Trophoblast cell (in vitro differentiated cells and primary cell): ENCODE measurements around the gene DEPDC1B.
"Not testable (repeated sequence)": the region's sequence is repeated elsewhere in the genome, so short reads cannot be mapped to it uniquely, and the experiment has no call there.

ENCODE experiments used
- DNase-seq, 2 donors: peaks; one replicate each; pipeline ENCODE4 v3.0.0-alpha.2; 2016
- H2AFZ ChIP-seq: 2 replicates; pipeline ENCODE4 v1.6.1; 2013; ENCODE audit warnings: low read length, moderate library complexity, mild to moderate bottlenecking; ENCODE audit not compliant: insufficient read depth, poor library complexity
- H2AK5ac ChIP-seq: 2 replicates; pipeline ENCODE4 v1.6.1; 2013; ENCODE audit warnings: mild to moderate bottlenecking, low read length
- H2BK120ac ChIP-seq: 2 replicates; pipeline ENCODE4 v1.6.1; 2013; ENCODE audit warnings: low read length, mild to moderate bottlenecking, moderate library complexity; ENCODE audit not compliant: insufficient read depth, poor library complexity
- H2BK12ac ChIP-seq: 2 replicates; pipeline ENCODE4 v1.6.1; 2013; ENCODE audit warnings: mild to moderate bottlenecking, low read length, moderate library complexity
- H2BK5ac ChIP-seq: 2 replicates; pipeline ENCODE4 v1.6.1; 2013; ENCODE audit warnings: low read length, low read depth, moderate library complexity, mild to moderate bottlenecking; ENCODE audit not compliant: poor library complexity
- H3K14ac ChIP-seq: 2 replicates; pipeline ENCODE4 v1.6.1; 2013; ENCODE audit warnings: mild to moderate bottlenecking, low read length
- H3K18ac ChIP-seq: 2 replicates; pipeline ENCODE4 v1.6.1; 2013; ENCODE audit warnings: mild to moderate bottlenecking, low read length
- H3K23ac ChIP-seq: 2 replicates; pipeline ENCODE4 v1.6.1; 2013; ENCODE audit warnings: low read length
- H3K27ac ChIP-seq: 2 replicates; pipeline ENCODE4 v1.5.1; 2013; ENCODE audit warnings: low read depth, mild to moderate bottlenecking, inconsistent platforms, low read length, moderate library complexity
- H3K27me3 ChIP-seq: 2 replicates; pipeline ENCODE4 v1.6.1; 2013; ENCODE audit warnings: inconsistent platforms, mild to moderate bottlenecking, low read length, moderate library complexity; ENCODE audit not compliant: insufficient read depth
- H3K36me3 ChIP-seq, 2 experiments: 1 replicate in 1 of 2; 2 replicates in 1 of 2; pipeline ENCODE4 v1.6.1; 2013; ENCODE audit warnings: low read length in 2 of 2, mild to moderate bottlenecking in 2 of 2, moderate library complexity in 1 of 2; ENCODE audit not compliant: insufficient read depth in 2 of 2, control insufficient read depth in 1 of 2
- H3K4ac ChIP-seq: 2 replicates; pipeline ENCODE4 v1.6.1; 2013; ENCODE audit warnings: low read depth, mild to moderate bottlenecking, low read length, moderate library complexity
- H3K4me1 ChIP-seq, 2 experiments: 1 replicate in 1 of 2; 2 replicates in 1 of 2; pipeline ENCODE4 v1.6.1; 2013; ENCODE audit warnings: low read length in 2 of 2, mild to moderate bottlenecking in 2 of 2, moderate library complexity in 1 of 2; ENCODE audit not compliant: insufficient read depth in 2 of 2, control insufficient read depth in 1 of 2
- H3K4me2 ChIP-seq: 2 replicates; pipeline ENCODE4 v1.6.1; 2013; ENCODE audit warnings: inconsistent platforms, mild to moderate bottlenecking, low read length, moderate library complexity
- H3K4me3 ChIP-seq: 2 replicates; pipeline ENCODE4 v1.5.1; 2013; ENCODE audit warnings: mild to moderate bottlenecking, low read depth, low read length, inconsistent platforms
- H3K79me1 ChIP-seq: one replicate; pipeline ENCODE4 v1.6.1; 2013; ENCODE audit warnings: low read length
- H3K79me2 ChIP-seq: 2 replicates; pipeline ENCODE4 v1.6.1; 2013; ENCODE audit warnings: low read length, mild to moderate bottlenecking; ENCODE audit not compliant: control insufficient read depth, insufficient read depth, poor library complexity
- H3K9ac ChIP-seq: 2 replicates; pipeline ENCODE4 v1.6.1; 2013; ENCODE audit warnings: mild to moderate bottlenecking, low read length
- H3K9me3 ChIP-seq: 2 replicates; pipeline ENCODE4 v1.6.1; 2013; ENCODE audit warnings: low read depth, mild to moderate bottlenecking, control low read depth, inconsistent platforms, low read length; ENCODE audit not compliant: insufficient read depth
- H4K12ac ChIP-seq: 2 replicates; pipeline ENCODE4 v1.6.1; 2013; ENCODE audit warnings: low read depth, mild to moderate bottlenecking, low read length, moderate library complexity
- H4K8ac ChIP-seq: 2 replicates; pipeline ENCODE4 v1.6.1; 2013; ENCODE audit warnings: low read depth, mild to moderate bottlenecking, low read length, moderate library complexity
- H4K91ac ChIP-seq: one replicate; pipeline ENCODE4 v1.6.1; 2013; ENCODE audit warnings: low read depth, mild to moderate bottlenecking, low read length, moderate library complexity
- WGBS: extraction: QIAGEN DNeasy Blood & Tissue Kit; methylation state at CpG from one replicate; pipeline ENCODE4 v1.1.7; 2013; ENCODE audit warnings: missing lambda C conversion rate; ENCODE audit not compliant: insufficient read length, insufficient coverage; ENCODE audit errors: extremely low coverage; 5-methylcytosine and 5-hydroxymethylcytosine counted together

DEPDC1B gene

DNA sequence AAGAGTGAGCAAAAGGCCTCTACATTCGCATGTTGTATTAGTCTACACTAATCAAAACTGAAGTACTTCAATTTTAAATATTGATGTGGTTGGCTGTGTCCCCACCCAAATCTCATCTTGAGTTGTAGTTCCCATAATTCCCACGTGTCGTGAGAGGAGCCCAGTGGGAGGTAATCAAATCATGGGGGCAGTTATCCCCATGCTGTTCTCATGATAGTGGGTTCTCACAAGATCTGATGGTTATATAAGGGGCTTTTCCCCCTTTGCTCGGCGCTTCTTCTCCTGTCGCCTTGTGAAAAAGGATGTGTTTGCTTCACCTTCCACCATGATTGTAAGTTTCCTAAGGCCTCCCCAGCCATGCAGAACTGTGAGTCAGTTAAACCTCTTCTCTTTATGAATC is 112.7 kb downstream of the DEPDC1B start:
- H3K23ac ChIP-seq, H2AFZ ChIP-seq, H3K4me3 ChIP-seq, H2BK5ac ChIP-seq, H3K79me2 ChIP-seq, H3K36me3 ChIP-seq, H3K4me1 ChIP-seq, H3K9me3 ChIP-seq, H4K91ac ChIP-seq, H3K4me2 ChIP-seq, H3K18ac ChIP-seq, H2AK5ac ChIP-seq, H3K14ac ChIP-seq, H2BK120ac ChIP-seq, H2BK12ac ChIP-seq, H4K12ac ChIP-seq, H4K8ac ChIP-seq, H3K27ac ChIP-seq, H3K27me3 ChIP-seq, H3K4ac ChIP-seq, DNase-seq, H3K79me1 ChIP-seq, H3K9ac ChIP-seq: not testable (repeated sequence)
- WGBS = no CpG with 5 or more reads among the region's 6 CpGs

DNA sequence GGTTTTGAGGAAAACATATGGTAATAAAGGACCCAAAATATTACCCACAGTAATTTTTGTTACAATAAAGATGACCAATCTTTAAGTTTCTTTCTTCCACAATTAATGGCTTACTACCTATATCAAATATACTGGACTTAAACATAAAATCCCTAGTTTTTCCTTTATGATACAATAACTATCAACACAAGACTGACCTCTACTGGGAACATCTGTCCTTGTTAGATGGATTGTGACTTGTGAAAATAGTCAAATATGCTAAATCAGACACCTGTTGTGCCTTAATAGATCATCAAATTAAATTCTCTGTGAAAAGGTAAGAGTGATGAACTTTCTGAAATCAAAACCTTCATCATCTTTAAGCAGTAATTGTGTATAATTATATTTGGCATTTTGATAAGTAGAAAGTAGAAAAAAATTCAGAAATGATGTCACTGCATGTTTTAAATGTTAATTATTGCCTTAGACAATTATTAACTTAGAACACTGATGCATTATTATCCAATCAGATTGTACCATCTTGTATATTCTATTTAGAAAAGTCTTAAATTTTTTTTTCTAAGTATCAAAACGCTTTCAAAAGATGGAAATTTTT is 113.6 kb downstream of the DEPDC1B start:
- H3K27ac ChIP-seq = no peak overlapping the region
- H2BK5ac ChIP-seq = no peak overlapping the region
- H3K79me2 ChIP-seq = no peaks in the 10 kb centered on the region
- H3K18ac ChIP-seq = no peak overlapping the region
- no peaks in the 10 kb centered on the region for H3K9me3 ChIP-seq
- no peaks in the 10 kb centered on the region for H3K36me3 ChIP-seq
- no peak overlapping the region for H3K9ac ChIP-seq
- H3K4ac ChIP-seq = no peak overlapping the region
- no peak overlapping the region for H4K12ac ChIP-seq
- H2AFZ ChIP-seq = no peak overlapping the region
- H2AK5ac ChIP-seq = no peak overlapping the region
- H3K27me3 ChIP-seq = no peaks in the 10 kb centered on the region
- DNase-seq = peak in 1 of 2 donors; percentile 38
- no peaks in the 10 kb centered on the region for H3K79me1 ChIP-seq
- H3K23ac ChIP-seq = no peak overlapping the region
- no peak overlapping the region for H3K4me2 ChIP-seq
- H4K91ac ChIP-seq = no peak overlapping the region
- no peak overlapping the region for H3K4me3 ChIP-seq
- no peak overlapping the region for H2BK120ac ChIP-seq
- no peaks in the 10 kb centered on the region for H3K4me1 ChIP-seq
- no peak overlapping the region for H3K14ac ChIP-seq
- no CpG with 5 or more reads among the region's 1 CpG for WGBS
- no peak overlapping the region for H4K8ac ChIP-seq
- H2BK12ac ChIP-seq = no peak overlapping the region

DNA sequence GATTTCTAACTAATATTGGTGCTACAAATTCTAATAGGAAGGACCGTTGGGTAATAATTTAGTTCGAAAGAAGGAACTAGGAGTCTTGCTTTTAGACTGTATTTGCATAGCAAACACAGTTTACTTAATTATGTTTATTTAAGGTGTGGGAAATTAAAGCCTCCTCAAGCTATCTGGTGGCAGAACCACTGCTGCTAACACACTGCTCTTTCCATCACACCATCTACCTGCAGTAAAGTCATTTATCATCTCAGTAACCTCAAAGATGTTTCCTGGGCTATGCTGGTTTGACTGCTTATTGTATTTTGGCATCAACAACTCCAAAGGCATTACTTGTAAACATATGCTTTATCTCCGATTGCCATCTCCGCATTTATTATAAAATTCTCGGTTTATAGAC is 114.3 kb downstream of the DEPDC1B start:
- H3K18ac ChIP-seq = no peak overlapping the region
- H2BK5ac ChIP-seq = no peak overlapping the region
- H3K27ac ChIP-seq = no peak overlapping the region
- no CpG with 5 or more reads among the region's 5 CpGs for WGBS
- H3K14ac ChIP-seq = no peak overlapping the region
- H3K4me1 ChIP-seq = no peaks in the 10 kb centered on the region
- no peak overlapping the region for H3K23ac ChIP-seq
- H4K8ac ChIP-seq = no peak overlapping the region
- H3K79me1 ChIP-seq = no peaks in the 10 kb centered on the region
- no peak for DNase-seq
- no peak overlapping the region for H4K12ac ChIP-seq
- H3K4me2 ChIP-seq = no peak overlapping the region
- H3K9ac ChIP-seq = no peak overlapping the region
- H2AFZ ChIP-seq = no peak overlapping the region
- H3K27me3 ChIP-seq = no peaks in the 10 kb centered on the region
- H3K4ac ChIP-seq = no peak overlapping the region
- H2AK5ac ChIP-seq = no peak overlapping the region
- H4K91ac ChIP-seq = no peak overlapping the region
- H2BK120ac ChIP-seq = no peak overlapping the region
- H3K4me3 ChIP-seq = no peak overlapping the region
- no peaks in the 10 kb centered on the region for H3K79me2 ChIP-seq
- no peak overlapping the region for H2BK12ac ChIP-seq
- no peaks in the 10 kb centered on the region for H3K36me3 ChIP-seq
- H3K9me3 ChIP-seq = no peaks in the 10 kb centered on the region

DNA sequence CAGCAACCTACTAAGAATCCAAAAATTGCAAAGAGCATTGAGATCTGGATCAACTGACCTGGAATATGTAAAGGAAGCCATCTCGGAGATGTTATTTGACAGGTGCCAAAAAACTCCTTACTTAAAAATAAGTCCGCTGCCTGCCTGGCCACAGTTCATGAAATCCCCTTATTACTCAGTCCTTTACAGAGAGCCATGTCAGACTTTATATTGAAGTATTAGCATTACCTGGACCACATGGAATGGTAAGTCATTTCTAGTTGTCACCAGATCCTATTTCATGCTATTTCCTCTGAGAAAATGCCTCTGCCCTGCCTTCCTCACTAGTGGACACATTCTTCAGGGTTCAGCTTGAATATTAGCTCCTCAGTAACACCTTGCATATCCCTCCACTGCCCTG is 115.7 kb downstream of the DEPDC1B start:
- peaks cover 2 to 3% of the 10 kb centered on the region in 2 experiments for H3K36me3 ChIP-seq
- H2BK5ac ChIP-seq = no peak overlapping the region
- no peak overlapping the region for H2BK12ac ChIP-seq
- H3K14ac ChIP-seq = no peak overlapping the region
- no peak overlapping the region for H3K9ac ChIP-seq
- H3K9me3 ChIP-seq = peaks cover 2% of the 10 kb centered on the region
- no peak overlapping the region for H2AFZ ChIP-seq
- no peak for DNase-seq
- no peaks in the 10 kb centered on the region for H3K27me3 ChIP-seq
- H3K18ac ChIP-seq = no peak overlapping the region
- H3K4ac ChIP-seq = no peak overlapping the region
- H2BK120ac ChIP-seq = no peak overlapping the region
- no peak overlapping the region for H2AK5ac ChIP-seq
- no peaks in the 10 kb centered on the region for H3K79me1 ChIP-seq
- no peak overlapping the region for H4K8ac ChIP-seq
- no peak overlapping the region for H4K12ac ChIP-seq
- no peak overlapping the region for H3K4me2 ChIP-seq
- no peaks in the 10 kb centered on the region for H3K4me1 ChIP-seq
- no peak overlapping the region for H3K27ac ChIP-seq
- WGBS = no CpG with 5 or more reads among the region's 2 CpGs
- H4K91ac ChIP-seq = no peak overlapping the region
- H3K23ac ChIP-seq = no peak overlapping the region
- no peak overlapping the region for H3K4me3 ChIP-seq
- H3K79me2 ChIP-seq = peaks cover under 1% of the 10 kb centered on the region
